CD4-positive, alpha-beta T cell treated with Interleukin-2 at 100 ng/mL for 4 hours (primary cell): Measurements from ENCODE around the gene PTPRN2.

Source experiments
- DNase-seq: peaks from one replicate; pipeline ENCODE4 v3.0.0-alpha.2; 2020; ENCODE audit warnings: low spot score

PTPRN2 gene

DNA sequence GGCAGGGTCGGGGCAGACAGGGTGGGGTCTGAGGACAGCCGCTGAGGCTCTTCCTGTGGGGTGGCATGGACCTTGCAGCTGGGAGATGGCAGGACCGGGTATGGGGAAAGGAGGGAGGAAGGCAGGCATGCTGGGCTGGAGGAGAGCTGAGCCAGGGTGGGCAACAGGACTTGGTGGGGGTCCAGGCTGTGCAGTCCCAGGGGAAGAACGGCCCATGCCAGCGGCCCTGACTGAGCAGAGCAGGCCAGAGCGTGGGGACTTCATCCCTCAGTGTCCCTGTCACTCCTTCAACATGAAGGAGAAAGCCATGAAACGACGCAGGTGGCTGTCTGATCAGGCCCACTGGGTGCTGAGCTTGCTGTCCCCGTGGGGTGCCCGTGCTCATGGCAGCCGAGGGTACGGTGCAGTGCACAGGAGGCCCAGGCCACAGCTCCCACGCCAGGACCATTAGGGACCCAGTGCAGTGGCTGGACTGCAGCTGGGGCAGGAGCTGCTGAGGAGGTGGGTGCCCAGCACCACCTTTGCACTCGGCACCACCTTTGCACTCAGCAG lies 519.6 kb downstream of the PTPRN2 start:
- DNase-seq = no peak

DNA sequence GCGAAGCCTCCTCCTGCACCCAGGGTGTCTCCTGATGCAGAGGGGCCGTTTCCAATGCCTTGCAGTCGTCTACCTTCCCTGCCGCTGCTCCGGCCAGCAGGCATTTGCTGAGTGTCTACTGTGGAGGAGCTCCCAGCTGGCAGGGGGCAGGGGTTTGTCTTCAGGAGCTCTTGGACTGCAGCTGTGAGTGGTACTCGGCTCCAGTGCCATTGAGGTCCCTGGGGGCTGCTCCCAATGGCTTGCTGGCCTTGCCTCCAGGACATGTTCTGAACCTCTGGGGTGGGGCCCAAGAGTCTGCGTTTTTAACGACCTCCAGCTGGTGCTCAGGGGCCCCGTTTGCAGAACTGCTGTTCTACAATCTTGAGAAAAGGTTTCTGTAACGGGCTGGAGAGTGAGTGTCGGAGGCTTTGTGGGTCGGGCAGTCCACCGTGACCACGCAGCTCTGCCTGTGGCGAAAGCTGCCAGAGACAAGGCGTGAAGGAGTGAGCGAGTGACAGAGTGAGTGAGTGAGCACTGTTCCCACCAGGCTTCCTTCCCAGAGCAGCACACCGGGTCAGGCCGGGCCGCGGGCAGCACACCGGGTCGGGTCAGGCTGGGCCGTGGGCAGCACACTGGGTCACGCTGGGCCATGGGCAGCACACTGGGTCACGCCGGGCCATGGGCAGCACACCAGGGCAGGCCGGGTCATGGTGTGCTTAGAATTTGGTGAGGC lies 520.2 kb downstream of the PTPRN2 start:
- DNase-seq = no peak

GRCh38 chr7:158066085-158066484 lies 521.5 kb downstream of the PTPRN2 start:
- no peak for DNase-seq

GRCh38 chr7:158065340-158065739 lies 522.3 kb downstream of the PTPRN2 start:
- DNase-seq = no peak

- DNase-seq = no peak
Observed at GRCh38 chr7:158064631-158065030, 523.0 kb downstream of the PTPRN2 start.

DNA sequence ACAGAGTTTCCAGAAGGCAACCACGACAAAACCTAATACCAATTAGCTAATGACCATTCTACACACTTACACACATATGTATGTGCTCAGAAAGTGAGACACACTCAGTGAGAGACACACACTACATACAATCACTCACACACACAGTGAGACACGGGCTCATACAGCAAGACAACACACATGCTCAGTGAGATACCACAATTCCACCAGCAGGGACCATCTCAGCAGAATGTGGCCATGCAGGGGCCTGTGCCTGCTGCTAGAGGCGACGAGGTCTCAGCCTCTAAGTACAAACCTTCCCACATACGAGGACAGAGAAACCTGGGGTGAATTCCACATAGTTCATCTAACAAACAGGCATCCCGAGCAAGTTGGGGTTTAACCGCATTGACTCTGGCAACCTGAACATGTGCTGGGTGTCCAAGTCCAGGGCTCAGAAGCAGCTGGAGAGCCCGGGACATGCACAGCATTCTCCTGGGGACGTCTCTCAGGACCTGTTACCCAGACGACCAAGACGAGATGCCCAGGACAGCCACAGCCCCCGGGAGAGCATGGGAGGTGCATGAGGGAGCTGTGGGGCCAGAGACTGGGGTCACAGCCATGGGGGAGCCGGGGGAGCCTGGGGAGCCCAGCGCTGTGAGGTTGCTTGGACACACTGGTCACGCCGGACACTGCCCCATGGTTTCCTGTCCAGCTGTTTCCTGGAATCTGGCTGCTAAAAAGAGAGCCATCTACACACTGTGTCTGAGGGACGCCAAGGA lies 523.6 kb downstream of the PTPRN2 start:
- no peak for DNase-seq

DNA sequence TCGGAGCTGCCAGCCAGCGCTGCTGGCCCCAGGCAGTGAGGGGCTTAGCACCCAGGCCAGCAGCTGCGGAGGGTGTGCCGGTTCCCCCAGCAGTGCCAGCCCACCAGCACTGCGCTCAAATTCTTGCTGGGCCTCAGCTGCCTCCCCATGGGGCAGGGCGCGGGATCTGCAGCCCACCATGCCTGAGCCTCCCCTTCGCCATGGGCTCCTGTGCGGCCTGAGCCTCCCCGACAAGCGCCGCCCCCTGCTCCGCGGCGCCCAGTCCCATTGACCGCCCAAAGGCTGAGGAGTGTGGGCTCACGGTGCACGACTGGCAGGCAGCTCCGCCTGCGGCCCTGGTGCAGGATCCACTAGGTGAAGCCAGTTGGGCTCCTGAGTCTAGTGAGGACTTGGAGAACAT lies 525.0 kb downstream of the PTPRN2 start:
- no peak for DNase-seq

DNA sequence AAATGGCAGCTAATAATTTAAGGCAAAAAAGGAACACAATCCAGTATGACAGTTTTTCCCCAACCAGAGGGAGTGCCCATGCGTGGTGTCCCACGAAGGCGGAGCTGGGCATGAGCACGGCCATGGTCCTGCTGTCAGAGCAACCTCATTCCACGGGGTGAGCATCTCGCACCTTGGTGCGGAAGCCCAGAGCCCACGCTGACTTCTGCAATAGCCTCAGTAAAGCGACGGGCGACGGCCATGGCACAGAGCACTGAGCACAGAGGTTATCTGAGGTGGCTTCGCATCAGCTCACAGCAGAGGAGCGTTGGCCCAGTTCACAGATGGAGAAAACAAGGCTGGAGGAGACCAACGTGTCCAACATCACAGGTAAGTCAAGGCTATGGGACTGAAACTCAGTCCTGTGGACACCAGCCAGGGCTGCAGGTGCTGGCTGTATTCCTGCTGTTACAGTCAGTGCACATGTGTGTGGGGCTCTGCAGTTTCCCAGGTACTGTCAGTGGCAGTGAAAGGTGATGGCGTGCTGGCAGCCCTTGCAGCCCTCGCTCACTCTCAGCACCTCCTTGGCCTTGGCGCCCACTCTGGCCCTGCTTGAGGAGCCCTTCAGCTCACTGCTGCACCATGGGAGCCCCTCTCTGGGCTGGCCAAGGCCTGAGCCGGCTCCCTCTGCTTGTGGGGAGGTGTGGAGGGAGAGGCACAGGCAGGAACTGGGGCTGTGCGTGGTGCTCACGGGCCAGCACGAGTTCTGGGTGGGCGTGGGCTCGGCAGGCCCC lies 525.6 kb downstream of the PTPRN2 start:
- no peak for DNase-seq

GRCh38 chr7:158061026-158061630 lies 526.5 kb downstream of the PTPRN2 start:
- DNase-seq = no peak

- DNase-seq = no peak
Observed at GRCh38 chr7:158060216-158060615, 527.4 kb downstream of the PTPRN2 start.

- DNase-seq = no peak
Observed at GRCh38 chr7:158057446-158057845, 530.2 kb downstream of the PTPRN2 start.

DNA sequence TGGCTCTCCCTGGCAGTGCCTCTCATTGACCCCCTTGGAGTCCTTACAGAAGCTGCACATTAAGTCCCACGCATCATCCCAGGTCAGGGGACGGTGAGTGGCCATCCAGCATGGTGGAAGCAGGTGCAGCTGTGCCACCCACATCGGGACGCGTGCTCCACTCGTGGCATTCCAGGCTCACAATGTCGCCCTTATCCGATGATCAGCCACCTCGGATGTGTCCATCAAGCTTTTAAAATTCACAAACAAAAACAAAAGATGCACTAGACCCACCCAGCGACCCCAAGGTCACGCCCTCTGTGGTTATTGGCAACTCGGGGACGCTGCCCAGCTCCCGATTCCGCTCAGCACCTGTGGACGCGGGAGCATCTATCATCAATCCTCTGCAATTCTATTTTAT lies 530.9 kb downstream of the PTPRN2 start:
- no peak for DNase-seq

DNA sequence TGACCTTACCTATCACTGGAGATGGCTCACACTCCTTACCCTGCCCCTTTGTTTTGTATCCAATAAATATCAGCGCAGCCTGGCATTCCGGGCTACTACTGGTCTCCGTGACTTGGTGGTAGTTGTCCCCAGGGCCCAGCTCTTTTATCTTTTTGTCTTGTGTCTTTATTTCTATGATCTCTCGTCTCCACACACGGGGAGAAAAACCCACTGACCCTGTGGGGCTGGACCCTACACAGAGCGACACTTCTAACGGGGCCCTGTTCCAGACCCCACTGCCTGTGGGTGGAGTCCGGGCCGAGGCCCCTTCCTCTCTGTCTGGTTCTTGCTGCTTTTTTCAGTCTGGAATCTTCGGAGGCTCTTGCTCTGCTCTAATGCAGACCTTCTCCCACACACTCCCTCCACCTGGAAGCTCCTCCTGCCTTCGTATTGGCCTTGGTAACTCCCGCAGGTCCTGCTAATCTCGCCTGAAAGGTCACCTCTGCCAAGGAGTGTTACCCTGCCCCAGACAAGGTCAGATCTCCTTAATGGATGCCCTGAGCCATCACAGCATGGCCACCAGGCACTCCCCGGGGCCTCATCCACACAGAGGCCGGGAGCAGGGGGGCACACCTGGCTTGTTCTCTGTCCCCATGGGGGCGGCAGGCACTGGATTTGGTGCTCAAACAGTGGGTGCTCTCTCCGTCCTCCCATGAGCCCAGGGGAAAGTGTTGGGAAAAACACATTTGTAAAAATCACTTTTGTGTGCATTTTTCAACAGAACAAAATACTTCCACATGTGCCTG lies 531.7 kb downstream of the PTPRN2 start:
- no peak for DNase-seq

DNA sequence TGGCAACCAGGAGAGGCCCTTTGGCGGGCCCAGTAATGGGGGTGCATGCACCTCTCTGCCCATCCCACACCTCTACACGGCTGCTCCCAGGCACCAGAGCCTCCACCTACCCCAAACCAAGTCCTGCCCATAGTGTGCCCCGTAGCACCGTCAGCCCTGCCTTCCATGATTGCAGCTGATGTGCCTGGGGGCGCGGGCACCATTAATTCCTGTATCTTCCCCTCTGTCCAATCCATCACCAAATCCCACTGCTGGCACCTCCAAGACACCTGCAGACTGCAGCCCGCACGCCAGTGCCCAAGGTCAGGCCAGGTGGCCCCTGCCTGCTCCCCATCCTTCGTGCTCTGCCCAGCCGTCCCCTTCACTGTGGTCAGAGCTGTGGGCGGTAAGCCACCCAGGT lies 533.0 kb downstream of the PTPRN2 start:
- DNase-seq = no peak

DNA sequence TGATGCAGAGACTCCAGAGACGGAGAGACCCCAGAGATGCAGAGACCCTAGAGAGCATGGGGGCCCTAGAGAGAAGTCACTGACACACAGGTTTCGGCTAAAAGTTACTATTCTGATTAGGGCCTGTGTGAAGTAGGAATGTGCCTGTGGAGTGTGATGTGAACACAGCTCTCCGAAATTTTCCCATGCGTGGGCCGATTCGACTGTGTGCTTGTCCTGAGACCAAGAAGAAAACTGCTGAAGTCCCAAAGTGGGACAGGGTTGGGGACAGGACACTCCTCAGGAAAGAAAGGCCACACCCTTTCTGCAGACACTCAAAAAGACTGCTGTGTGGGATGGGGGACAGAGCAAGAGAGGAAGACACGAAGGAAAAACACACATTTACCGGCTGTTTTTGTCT lies 533.5 kb downstream of the PTPRN2 start:
- DNase-seq = no peak

- no peak for DNase-seq
Observed at GRCh38 chr7:158053183-158053915, 534.3 kb downstream of the PTPRN2 start.

DNA sequence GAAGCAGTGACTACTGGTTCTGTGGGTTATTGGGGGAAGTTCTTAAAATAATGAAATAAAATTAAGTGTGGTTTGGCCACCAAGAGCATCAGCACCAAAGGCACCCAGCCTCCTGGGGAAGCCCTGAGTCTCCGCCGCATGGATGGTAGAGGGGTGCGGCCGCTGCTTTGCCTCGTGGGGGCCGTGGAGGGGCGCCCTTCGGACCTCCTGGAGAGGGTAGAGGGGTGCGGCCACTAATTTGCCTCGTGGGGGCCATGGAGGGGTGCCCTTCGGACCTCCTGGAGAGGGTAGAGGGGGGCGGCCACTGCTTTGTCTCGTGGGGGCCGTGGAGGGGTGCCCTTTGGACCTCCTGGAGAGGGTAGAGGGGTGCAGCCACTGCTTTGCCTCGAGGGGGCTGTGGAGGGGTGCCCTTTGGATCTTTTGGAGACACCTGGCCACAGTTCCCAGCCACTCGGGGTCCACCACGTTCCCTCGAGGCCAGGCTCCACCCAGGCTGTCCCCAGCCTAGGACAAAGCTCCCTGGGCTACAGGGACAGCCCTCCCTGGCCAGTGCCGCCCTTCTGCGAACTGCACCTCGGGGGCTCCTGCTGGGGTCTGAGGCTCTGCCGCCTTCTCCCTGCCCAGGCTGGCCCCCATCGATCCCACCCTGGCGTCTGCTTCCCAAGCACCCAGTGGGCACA lies 535.1 kb downstream of the PTPRN2 start:
- no peak for DNase-seq

DNA sequence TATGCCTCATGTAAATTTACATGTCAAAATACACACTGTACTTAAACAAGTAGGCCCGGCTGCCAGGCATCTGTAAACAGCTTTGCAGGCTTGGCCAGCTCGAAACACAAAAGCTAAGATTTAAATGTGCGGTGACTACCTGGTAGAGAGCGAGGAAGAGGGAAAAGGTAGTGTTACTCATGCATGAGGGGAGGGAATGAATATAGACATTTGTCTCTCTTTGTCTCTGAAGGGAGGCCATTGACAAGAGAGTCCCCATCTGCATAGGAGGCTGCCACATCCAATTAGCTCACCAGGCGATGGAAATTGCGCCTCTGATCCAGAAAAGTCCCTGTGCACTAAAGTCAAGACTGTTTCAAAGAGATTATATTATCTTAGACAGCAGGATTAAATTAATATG lies 535.8 kb downstream of the PTPRN2 start:
- no peak for DNase-seq

- DNase-seq = no peak
Observed at GRCh38 chr7:158050978-158051651, 536.5 kb downstream of the PTPRN2 start.
